Ishikawa (cell line): ENCODE measurements around the gene ZNF366.

Experiments
- CEBPB ChIP-seq: IDR thresholded peaks from 2 replicates; pipeline ENCODE4 v1.6.1; 2012
- MAX ChIP-seq: IDR thresholded peaks from 2 replicates; pipeline ENCODE4 v1.6.1; 2012
- RAD21 ChIP-seq: IDR thresholded peaks from 2 replicates; pipeline ENCODE4 v1.6.1; 2012; ENCODE audit warnings: low read depth
- REST ChIP-seq: IDR thresholded peaks from 2 replicates; pipeline ENCODE4 v1.6.1; 2012; ENCODE audit warnings: low read depth, mild to moderate bottlenecking
- TAF1 ChIP-seq: IDR thresholded peaks from 2 replicates; pipeline ENCODE4 v1.6.1; 2012; ENCODE audit warnings: low read depth, mild to moderate bottlenecking
- ZBTB7A ChIP-seq: IDR thresholded peaks from 2 replicates; pipeline ENCODE4 v1.6.1; 2012; ENCODE audit warnings: low read depth

GRCh38 chr5:72507907-72508238, 663 bp upstream of the ZNF366 start:
- no peak for TF ChIP-seq REST
- no peak for TF ChIP-seq MAX
- TF ChIP-seq TAF1: no peak
- no peak for TF ChIP-seq ZBTB7A
- no peak for TF ChIP-seq RAD21
- no peak for TF ChIP-seq CEBPB
